K562 (cell line): ENCODE data around the gene HLA-DRB5. TPM values are rescaled to one million over a fixed set of nuclear protein-coding genes. Genes with fewer than 3 reads are reported as not detected.

Experiments
- ATAC-seq: fragments of 200-7000 bp; cut with Tn5 transposase; 3 replicates; pipeline ENCODE4 v1.9.1; 2020; ENCODE audit warnings: moderate library complexity
- BruUV-seq: library from RNA; stranded (reverse); fragments of 400-500 nt; replicated peaks from 2 replicates; lab custom pipeline; 2021; lab: Mats Ljungman, UMichigan
- CTCF ChIA-PET: fragments of 300-600 bp; formaldehyde crosslinking; extraction: SDS; loops from one replicate; lab custom pipeline; 2021; ENCODE audit warnings: low intra/inter-chr PET ratio; lab: Yijun Ruan, JAX
- POLR2A ChIA-PET: fragments of 300-600, 350-650 bp; sonication (Branson Sonifier 250); formaldehyde crosslinking; extraction: SDS; loops from one replicate; lab custom pipeline; 2021; ENCODE audit warnings: antibody characterized with exemption, inconsistent platforms; lab: Yijun Ruan, JAX
- DNase-seq, 4 experiments: peaks; one replicate each; pipeline versions ENCODE4 v3.0.0 to v3.0.0-alpha.2; 2011 to 2018; ENCODE audit warnings: low spot score in 3 of 4, mixed read lengths in 3 of 4; ENCODE audit errors: extremely low read depth in 1 of 4
- FAIRE-seq: peaks from 2 replicates; lab custom pipeline; 2011; peaks lifted over from hg19 to GRCh38; lab: Jason Lieb, UNC
- H2AFZ ChIP-seq: 2 replicates; pipeline ENCODE4 v1.6.0; 2011; ENCODE audit warnings: low read depth, low read length, control low read depth, inconsistent platforms
- H3K27ac ChIP-seq: fragments of 200-600 bp; 3 replicates; pipeline ENCODE4 v1.8.0; 2011; ENCODE audit warnings: low read depth, mild to moderate bottlenecking, control low read depth, inconsistent platforms, low read length, moderate library complexity, mixed read lengths; ENCODE audit errors: extremely low read depth
- H3K27me3 ChIP-seq, 2 experiments: fragments of 300-600 bp in 1 of 2; 2 replicates in 1 of 2; 3 replicates in 1 of 2; pipeline versions ENCODE4 v1.6.0 to v1.8.0; 2011; ENCODE audit warnings: inconsistent platforms in 2 of 2, low read length in 2 of 2, mild to moderate bottlenecking in 1 of 2, mixed read lengths in 1 of 2, moderate library complexity in 1 of 2; ENCODE audit not compliant: control insufficient read depth in 2 of 2, insufficient read depth in 2 of 2
- H3K36me3 ChIP-seq: fragments of 300-600 bp; 3 replicates; pipeline ENCODE4 v1.8.0; 2011; ENCODE audit warnings: mild to moderate bottlenecking, low read length, inconsistent platforms; ENCODE audit not compliant: control insufficient read depth, insufficient read depth
- H3K4me1 ChIP-seq, 2 experiments: fragments of 200-600 bp in 1 of 2; replicated peaks in 1 of 2; 2 replicates in 1 of 2; 3 replicates in 1 of 2; pipeline versions ENCODE4 v1.5.1 to v1.8.0; 2011; ENCODE audit warnings: inconsistent platforms in 2 of 2, low read length in 2 of 2, mild to moderate bottlenecking in 1 of 2, mixed read lengths in 1 of 2, moderate library complexity in 1 of 2; ENCODE audit not compliant: control insufficient read depth in 2 of 2, insufficient read depth in 2 of 2
- H3K4me2 ChIP-seq: 2 replicates; pipeline ENCODE4 v1.6.1; 2011; ENCODE audit warnings: low read length, control low read depth, inconsistent platforms, mixed read lengths; ENCODE audit not compliant: insufficient read depth
- H3K4me3 ChIP-seq: fragments of 200-600 bp; sonication (generic), shearing (Covaris generic); 2 replicates; pipeline ENCODE4 v1.5.1; 2016; ENCODE audit warnings: control low read depth, inconsistent platforms
- H3K79me2 ChIP-seq: fragments of 200-600 bp; 3 replicates; pipeline ENCODE4 v1.8.0; 2011; ENCODE audit warnings: low read length, inconsistent platforms; ENCODE audit not compliant: control insufficient read depth, insufficient read depth
- H3K9ac ChIP-seq, 2 experiments: 2 replicates each; pipeline versions ENCODE4 v1.6.0 to v1.6.1; 2011; ENCODE audit warnings: low read depth in 2 of 2, low read length in 2 of 2, control low read depth in 1 of 2, inconsistent platforms in 1 of 2, mild to moderate bottlenecking in 1 of 2, mixed read lengths in 1 of 2; ENCODE audit not compliant: insufficient read depth in 1 of 2
- H3K9me1 ChIP-seq: one replicate; pipeline ENCODE4 v1.6.0; 2011; ENCODE audit warnings: inconsistent platforms, mild to moderate bottlenecking, low read length, moderate library complexity; ENCODE audit not compliant: control insufficient read depth, insufficient read depth
- H3K9me3 ChIP-seq: replicated peaks from 2 replicates; pipeline ENCODE4 v1.5.1; 2011; ENCODE audit warnings: low read depth, low read length, inconsistent platforms; ENCODE audit not compliant: control insufficient read depth, insufficient read depth
- H4K20me1 ChIP-seq: replicated peaks from 2 replicates; pipeline ENCODE4 v1.6.1; 2011; ENCODE audit warnings: low read length, inconsistent platforms, mixed read lengths; ENCODE audit not compliant: control insufficient read depth, insufficient read depth
- ARID1B ChIP-seq: fragments of 450-650 bp; IDR thresholded peaks from 2 replicates; pipeline ENCODE4 v1.6.1; 2016; ENCODE audit warnings: antibody characterized with exemption, mild to moderate bottlenecking, inconsistent platforms
- STAT6 ChIP-seq: sonication (generic); formaldehyde crosslinking; IDR thresholded peaks from 2 replicates; pipeline ENCODE4 v1.8.1; 2023; ENCODE audit warnings: mild to moderate bottlenecking, missing genetic modification reagents
- WGBS: fragments of 100-300 bp; shearing (Covaris generic); methylation state at CpG from one replicate; pipeline ENCODE4 v1.1.6; 2016; ENCODE audit warnings: low coverage, mixed read lengths; ENCODE audit not compliant: insufficient coverage; ENCODE audit errors: missing lambda C conversion rate; 5-methylcytosine and 5-hydroxymethylcytosine counted together
- in situ Hi-C: fragments of 300-500 bp; cut with MboI; formaldehyde crosslinking; loops from 4 replicates; pipeline ENCODE4 v1.15.0; 2018; ENCODE audit warnings: inconsistent platforms, mixed read lengths
- intact Hi-C: fragments of 100-400 bp; cut with micrococcal nuclease; formaldehyde crosslinking; loops from 2 replicates; pipeline ENCODE4 v1.14.2; 2022
- polyA plus RNA-seq, 8 experiments: library from polyadenylated mRNA; depleted of rRNA in 4 of 8; stranded (reverse) in 5 of 8; unstranded in 3 of 8; fragments of >200 nt; fragmentation: Nextera tagmentation in 2 of 8; fragmentation: Illumina TruSeq in 1 of 8; extraction: Ambion mirVana in 2 of 8; extraction: Trizol in 1 of 8; gene quantifications; 2 replicates each; pipeline versions ENCODE4 v1.2.1 to v1.2.3, GENCODE V29; 2011 to 2014; ENCODE audit warnings: inconsistent platforms in 1 of 8, missing spikeins in 1 of 8
- total RNA-seq, 7 experiments: library from RNA; depleted of rRNA in 6 of 7; stranded (reverse); fragments of >200 nt in 6 of 7; fragmentation: Illumina TruSeq in 2 of 7; extraction: Trizol in 2 of 7; gene quantifications; 2 replicates each; pipeline versions ENCODE4 v1.2.1 to v1.2.3, GENCODE V29; 2011 to 2021; ENCODE audit warnings: low replicate concordance in 1 of 7

The HLA-DRB5 gene
- total and polyA plus RNA-seq, 9 of the 15 experiments (the other 6 are each of a cell fraction or from before 2014, with no cell fraction given), result not detected

GRCh38 chr6:32483968-32484613 is 46.0 kb downstream of the HLA-DRB5 start:
- CTCF ChIA-PET, result no interaction called here
- Histone ChIP-seq H3K9me3 (no peaks in the 10 kb centered on the region), H3K9me1 (no peaks in the 10 kb centered on the region), H4K20me1 (no peaks in the 10 kb centered on the region), H3K79me2 (no peaks in the 10 kb centered on the region), H3K27me3 (peaks cover 2 to 12% of the 10 kb centered on the region in 2 experiments; a peak in 2 of 5 replicates), H3K4me3 (no peak overlapping the region), H3K9ac (no peak overlapping the region), H3K4me2 (no peak overlapping the region), H3K27ac (no peak overlapping the region), H3K4me1 (peaks cover 0 to 5% of the 10 kb centered on the region in 2 experiments; a peak in 1 of 5 replicates), H2AFZ (no peak overlapping the region), H3K36me3 (no peaks in the 10 kb centered on the region)
- ATAC-seq (peak; percentile 43; the same call in 1 of the 3 replicates), DNase-seq (peak in 1 of 4 experiments; percentile 5), FAIRE-seq (no peak)
- BruUV-seq, result no TSS peak
- whole genome bisulfite sequencing, result under 1% methylated on average over 26 of the region's 26 CpGs
- intact Hi-C loops, result loop anchor here (10.0 kb wide), 1 partner anchor 91 kb away; no protein-coding TSS in a partner anchor
- no peak for TF ChIP-seq ARID1B
- TF ChIP-seq STAT6, result no peak
- POLR2A ChIA-PET, result no interaction called here
- in situ Hi-C loops, result loop anchor here (5.0 kb wide), 1 partner anchor 83 kb away; no protein-coding TSS in a partner anchor
